ENCODE results near the gene CYSRT1.
"Not testable (repeated sequence)": the region's sequence is repeated elsewhere in the genome, so short reads cannot be mapped to it uniquely, and the experiment has no call there.

Gene CYSRT1

DNA sequence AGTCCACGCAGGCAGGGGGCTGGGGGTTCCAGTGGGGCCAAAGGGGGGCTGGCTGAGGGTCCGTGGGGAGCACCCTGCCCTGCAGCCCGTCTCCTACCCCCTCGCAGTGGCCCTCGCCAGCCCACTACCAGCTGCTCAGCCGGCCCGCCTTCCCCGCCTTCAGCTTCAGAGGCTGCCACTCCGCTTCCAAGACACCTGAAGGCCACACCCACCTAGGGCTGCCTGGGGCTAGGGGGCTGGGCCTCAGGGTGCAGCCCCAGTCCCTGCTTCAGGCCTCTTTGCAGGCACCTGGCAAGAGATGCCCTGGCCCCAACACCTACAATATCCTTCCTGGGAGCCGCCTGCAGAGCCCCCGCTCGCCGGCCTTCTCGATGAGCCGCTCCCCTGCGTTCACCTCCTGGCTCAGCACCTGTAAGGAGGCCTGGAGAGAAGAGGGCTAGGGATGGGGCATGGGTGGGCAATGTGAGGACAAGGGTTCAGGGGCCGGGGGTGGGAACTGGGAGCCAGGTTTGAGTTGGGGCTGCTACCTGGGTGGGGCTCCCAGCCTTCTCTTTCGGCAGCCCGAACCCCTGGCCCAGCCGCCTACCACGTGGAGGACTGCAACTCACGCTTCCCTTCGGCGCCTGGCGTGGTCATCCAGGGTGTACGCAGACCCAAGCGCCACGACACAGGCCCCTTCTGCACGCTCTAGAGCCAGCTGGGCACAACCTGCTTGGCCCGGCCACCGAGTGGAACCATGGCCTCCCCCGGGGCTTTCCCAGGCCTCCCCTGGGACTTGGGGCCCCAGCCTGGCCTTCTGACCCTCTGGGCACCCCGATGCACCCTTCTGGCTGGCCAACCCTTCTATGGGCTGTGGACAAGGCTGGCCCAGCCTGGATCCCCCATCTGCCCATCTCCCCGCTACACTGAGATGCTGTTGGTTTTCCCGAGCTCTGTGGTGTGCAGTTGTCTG lies 27.9 kb downstream of the CYSRT1 start:
- no peak for DNase-seq (ENCODE audit: low spot score)

DNA sequence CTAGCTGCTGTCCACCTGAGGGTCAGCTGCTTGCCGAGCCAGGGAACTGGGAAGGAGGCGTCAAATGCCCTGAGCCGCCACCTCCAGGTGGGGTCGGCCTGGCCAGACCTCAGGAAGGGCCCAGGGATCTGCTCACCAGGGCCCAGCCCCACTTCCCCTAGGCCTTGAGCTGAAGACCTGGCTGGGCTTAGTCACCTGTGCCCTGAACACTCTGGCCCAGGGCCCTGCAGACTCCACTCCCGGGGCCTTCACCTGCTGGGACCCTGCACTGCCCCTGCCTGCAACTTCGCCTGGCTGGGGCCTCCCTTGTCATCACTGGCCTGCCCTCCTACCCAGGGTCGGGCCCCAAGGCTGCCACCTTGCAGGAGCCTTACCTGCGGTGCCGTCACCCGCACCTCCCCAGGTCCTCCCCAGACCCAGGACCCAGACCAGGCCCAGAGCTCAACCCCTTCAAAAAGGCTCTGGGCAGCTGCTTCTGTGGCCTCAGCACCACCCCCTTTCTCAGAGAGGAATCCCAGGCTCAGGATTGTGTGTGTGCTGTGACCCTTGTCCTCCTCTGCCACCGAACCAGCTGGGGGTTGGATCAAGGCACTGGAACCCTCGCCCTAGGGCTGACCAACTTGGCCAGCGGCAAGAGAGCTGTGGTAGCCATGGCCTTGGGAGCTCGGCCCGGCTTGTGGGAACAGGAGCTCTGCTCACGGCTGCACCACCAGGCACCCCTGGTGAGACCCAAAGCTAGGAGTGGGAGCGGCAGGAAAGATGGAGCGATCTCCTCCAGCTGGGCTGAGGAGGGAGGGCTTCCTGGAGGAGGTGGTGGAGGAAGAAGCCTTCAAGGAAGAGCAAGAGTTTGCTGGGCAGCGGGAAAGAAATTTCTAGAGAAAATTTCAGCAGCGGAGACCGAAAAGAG lies 29.0 kb downstream of the CYSRT1 start:
- DNase-seq (ENCODE audit: low spot score): no peak

- DNase-seq (ENCODE audit: low spot score): peak; percentile 100
Observed at GRCh38 chr9:137254624-137255447, 29.9 kb downstream of the CYSRT1 start, which contains the start of gene NELFB. Gene NELFB (plus strand): TSS chr9:137255327.

DNA sequence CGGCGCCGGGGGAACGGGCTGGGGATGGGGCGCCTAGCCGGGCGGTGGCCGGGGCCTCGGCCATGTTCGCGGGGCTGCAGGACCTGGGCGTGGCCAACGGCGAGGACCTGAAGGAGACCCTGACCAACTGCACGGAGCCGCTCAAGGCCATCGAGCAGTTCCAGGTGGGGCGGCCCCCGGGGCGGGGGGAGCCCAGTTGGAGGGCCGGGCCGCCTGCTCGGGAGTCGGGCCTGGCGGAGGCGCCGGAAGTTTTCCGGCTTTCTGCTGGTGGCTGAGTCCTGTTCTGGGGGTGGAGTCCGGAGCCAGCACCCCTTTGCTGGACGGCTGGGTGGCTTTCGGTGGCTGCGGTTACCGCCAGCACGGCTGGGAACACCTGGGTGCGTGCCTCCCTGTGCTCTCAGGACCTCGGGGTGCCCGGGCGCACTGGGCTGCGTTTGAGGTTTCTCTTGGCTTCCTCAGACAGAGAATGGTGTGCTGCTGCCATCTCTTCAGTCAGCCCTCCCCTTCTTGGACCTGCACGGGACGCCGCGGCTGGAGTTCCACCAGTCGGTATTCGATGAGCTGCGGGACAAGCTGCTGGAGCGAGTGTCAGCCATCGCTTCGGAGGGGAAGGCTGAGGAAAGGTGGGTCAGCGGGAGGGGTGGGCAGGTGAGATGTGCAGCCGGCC lies 30.6 kb downstream of the CYSRT1 start:
- DNase-seq (ENCODE audit: low spot score): no peak

DNA sequence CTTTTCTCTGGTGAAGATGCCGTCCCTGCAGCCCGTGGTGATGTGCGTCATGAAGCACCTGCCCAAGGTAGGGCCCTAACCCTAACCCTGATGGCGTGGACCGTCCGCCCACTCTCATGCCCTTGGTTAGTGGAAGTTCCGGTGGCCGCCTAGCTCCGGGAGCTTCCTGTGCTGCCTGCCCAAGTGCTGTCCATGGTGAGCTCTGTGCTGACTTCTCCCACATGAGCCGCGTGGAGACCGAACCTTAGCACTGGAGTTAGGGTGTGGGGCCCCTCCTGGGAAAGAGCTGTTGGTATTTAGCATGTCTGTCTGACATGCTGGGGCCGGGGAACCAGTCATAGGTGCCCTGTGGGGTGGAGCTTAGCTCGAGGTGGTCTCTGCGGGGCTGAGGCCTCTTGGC lies 31.4 kb downstream of the CYSRT1 start:
- DNase-seq (ENCODE audit: low spot score): no peak

DNA sequence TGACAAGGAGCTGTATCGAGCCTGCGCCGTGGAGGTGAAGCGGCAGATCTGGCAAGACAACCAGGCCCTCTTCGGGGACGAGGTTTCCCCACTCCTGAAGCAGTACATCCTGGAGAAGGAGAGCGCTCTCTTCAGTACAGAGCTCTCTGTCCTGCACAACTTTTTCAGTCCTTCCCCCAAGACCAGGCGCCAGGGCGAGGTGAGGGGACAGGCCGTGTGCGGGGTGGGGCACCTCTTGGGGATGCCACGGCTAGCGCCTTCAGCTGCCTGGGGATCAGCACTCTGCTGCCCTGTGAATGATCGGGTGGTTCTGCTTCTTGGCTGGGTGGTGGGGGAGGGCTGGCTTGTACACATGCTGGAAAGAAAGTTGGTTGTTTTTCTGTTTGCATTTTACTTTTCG lies 31.9 kb downstream of the CYSRT1 start:
- DNase-seq (ENCODE audit: low spot score): no peak

DNA sequence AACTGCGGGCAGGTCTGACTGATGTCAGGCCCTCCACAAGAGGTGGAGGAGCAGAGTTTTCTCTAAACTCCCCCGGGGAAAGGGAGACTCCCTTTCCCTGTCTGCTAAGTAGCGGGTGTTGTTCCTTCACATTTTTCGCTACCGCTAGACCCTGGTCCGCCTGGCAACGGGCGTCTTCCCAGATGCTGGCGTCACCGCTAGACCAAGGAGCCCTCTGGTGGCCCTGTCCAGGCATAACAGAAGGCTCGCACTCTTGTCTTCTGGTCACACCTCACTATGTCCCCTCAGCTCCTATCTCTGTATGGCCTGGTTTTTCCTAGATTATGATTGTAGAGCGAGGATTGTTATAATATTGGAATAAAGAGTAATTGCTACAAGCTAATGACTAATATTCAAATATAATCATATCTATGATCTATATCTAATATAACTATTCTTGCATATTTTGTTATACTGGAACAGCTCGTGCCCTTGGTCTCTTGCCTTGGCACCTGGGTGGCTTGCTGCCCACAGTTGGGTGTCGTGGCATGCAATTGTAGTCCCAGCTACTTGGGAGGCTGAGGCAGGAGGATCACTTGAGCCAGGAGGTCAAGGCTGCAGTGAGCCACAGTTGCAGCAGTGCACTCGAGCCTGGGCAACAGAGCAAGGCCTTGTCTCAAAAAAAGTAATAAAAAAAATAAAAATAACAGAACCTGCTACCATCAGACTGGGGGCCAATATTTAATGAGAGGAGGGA lies 37.4 kb downstream of the CYSRT1 start:
- DNase-seq (ENCODE audit: low spot score): not testable (repeated sequence)

DNA sequence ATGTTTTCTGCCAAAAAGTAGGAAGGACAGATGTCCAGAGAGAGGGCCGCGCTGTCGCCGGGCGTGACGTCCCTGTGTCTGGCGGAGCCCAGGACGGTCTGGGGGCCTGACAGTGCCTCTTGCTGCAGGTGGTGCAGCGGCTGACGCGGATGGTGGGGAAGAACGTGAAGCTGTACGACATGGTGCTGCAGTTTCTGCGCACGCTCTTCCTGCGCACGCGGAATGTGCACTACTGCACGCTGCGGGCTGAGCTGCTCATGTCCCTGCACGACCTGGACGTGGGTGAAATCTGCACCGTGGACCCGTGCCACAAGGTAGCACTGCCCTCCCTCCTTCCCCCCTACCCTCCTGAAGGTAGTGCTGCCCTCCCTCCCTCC lies 37.9 kb downstream of the CYSRT1 start:
- no peak for DNase-seq (ENCODE audit: low spot score)

- no peak for DNase-seq (ENCODE audit: low spot score)
Observed at GRCh38 chr9:137263506-137263905, 38.5 kb downstream of the CYSRT1 start.

GRCh38 chr9:137264067-137264466 lies 39.1 kb downstream of the CYSRT1 start:
- DNase-seq (ENCODE audit: low spot score): no peak

DNA sequence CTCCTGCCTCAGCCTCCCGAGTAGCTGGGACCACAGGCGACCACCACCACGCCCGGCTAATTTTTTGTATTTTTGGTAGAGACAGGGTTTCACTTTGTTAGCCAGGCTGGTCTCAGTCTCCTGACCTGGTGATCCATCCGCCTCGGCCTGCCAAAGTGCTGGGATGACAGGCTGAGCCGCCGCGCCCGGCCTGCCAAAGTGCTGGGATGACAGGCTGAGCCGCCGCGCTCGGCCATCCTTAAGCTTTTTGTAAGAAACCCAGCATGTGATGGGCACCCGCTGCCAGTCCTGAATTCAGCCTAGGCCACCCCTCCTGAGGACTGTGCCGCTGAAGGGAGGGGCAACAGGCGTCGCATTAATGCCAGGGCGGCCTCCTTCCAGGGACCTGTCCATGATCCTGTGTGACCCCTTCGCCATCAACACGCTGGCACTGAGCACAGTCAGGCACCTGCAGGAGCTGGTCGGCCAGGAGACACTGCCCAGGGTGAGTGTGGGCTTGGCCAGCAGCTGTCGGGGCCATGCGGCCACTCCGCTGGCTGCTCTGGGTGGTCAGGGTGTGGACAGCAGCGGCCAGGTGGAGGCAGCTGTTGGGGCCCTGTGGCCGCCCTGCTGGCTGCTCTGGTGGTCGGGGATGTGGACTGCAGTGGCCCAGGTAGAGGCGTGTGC lies 40.7 kb downstream of the CYSRT1 start:
- no peak for DNase-seq (ENCODE audit: low spot score)

GRCh38 chr9:137266162-137266527 lies 41.2 kb downstream of the CYSRT1 start:
- no peak for DNase-seq (ENCODE audit: low spot score)

DNA sequence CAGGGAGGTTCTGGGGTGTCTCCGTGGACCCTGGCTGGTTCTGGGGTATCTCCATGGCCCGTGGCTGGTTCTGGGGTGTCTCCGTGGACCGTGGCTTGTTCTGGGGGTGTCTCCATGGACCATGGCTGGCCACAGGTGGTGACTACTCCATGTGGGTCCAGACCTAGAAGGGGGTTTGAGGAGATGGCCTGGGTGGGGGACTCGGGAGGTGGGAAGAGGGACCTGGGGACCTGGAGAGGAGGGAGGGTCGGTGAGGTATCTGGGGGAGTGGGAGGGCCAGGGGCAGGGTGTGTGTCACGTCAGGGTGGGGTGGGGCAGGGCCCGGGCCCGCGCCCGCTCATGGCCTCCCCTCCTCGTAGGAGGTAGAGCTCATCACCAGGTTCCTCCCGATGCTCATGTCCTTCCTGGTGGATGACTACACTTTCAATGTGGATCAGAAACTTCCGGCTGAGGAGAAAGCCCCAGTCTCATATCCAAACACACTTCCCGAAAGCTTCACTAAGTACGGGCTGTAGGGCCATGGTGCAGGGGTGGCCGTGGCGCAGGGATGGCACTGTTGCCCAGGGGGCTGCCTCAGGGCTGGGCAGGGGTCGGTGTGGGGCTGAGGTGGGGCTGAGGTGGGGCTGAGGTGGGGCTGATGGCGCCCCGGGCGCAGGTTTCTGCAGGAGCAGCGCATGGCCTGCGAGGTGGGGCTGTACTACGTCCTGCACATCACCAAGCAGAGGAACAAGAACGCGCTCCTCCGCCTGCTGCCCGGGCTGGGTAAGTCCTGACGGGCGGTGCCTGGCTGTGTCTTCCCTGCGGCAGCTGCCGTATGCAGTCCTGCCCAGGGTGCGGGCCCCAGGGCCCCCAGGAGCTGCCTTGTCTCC lies 41.8 kb downstream of the CYSRT1 start:
- no peak for DNase-seq (ENCODE audit: low spot score)

GRCh38 chr9:137267933-137268355 lies 43.0 kb downstream of the CYSRT1 start:
- DNase-seq (ENCODE audit: low spot score): no peak

GRCh38 chr9:137268538-137269201 lies 43.7 kb downstream of the CYSRT1 start:
- DNase-seq (ENCODE audit: low spot score): no peak

DNA sequence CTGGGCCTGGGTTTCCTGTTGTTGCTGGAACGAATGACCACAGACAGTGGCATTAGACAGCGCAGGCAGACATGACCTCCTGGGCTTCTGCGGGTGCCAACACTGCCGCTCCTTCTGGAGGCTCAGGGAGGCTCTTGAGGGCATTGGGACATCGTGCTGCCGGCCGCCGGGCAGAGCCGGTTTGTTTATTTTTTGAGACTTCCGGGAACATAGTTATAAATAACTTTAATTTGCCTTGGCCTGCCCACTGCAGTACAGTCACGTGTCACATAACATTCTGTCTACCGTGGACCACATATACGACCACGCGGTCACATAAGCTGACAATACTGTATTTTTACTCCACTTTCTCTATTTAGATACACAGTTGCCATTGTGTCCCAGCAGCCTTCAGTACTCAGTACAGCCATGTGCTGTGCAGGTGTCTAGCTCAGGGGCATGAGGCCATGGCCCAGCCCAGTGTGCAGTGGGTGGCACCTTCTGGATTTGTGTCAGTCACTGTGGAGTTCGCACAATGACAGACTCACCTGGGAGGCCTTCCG lies 44.3 kb downstream of the CYSRT1 start:
- no peak for DNase-seq (ENCODE audit: low spot score)

DNA sequence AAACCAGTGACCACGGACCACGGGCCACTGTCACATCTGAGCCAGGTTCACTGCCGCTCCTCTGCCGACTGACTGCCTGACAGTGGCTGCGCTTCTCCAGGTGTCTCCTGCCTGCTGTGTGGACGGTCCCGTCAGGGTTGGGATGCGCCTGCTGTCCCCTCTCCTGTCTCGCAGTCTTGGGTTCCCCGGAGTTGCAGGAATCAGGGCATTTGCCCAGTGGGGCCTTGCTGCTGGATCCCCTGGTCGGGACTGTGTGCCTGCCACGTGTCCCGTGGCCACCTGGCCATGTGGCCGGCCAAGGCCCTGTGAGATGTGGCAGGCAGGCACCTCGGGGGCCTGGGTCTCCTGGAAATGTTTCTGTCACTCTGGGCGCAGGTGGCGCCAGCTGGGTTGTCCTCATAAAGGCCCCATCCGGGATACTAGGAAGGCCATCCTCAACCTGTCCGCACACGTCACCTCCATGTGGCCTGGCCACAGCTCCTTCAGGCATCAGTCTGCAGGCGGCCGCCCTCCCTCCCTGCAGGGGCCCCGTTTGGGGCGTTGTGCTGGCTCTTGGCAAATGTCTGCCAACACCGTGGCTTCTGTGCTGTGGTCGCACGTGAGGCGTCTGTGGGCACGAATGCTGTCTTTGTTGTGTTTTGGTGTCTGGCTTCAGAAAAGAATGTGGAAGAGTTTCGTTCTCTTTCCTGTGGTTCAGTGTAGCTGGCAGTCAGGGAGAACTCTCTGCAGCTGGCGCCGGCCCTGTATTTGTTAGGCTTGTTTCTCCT lies 46.1 kb downstream of the CYSRT1 start:
- DNase-seq (ENCODE audit: low spot score): no peak

GRCh38 chr9:137271696-137272076 lies 46.7 kb downstream of the CYSRT1 start:
- no peak for DNase-seq (ENCODE audit: low spot score)

Measured in GM03348 (cell line).